SU-DHL-6 (cell line): ENCODE results near the gene COMMD7.

Source experiments
- H2AFZ ChIP-seq: fragments of 200-600 bp; sonication (generic); 2 replicates; pipeline ENCODE4 v1.6.1; 2014; ENCODE audit warnings: low read depth, mild to moderate bottlenecking, moderate library complexity, mixed read lengths, antibody characterized with exemption, low read length; ENCODE audit not compliant: severe bottlenecking
- H3F3A ChIP-seq: fragments of 200-600 bp; shearing (Covaris generic); 2 replicates; pipeline ENCODE4 v1.6.0; 2016; ENCODE audit warnings: antibody characterized with exemption, mild to moderate bottlenecking; ENCODE audit not compliant: insufficient read depth
- H3K27ac ChIP-seq: fragments of 200-600 bp; sonication (generic); 2 replicates; pipeline ENCODE4 v1.5.1; 2016; ENCODE audit warnings: low read depth, mild to moderate bottlenecking, low read length, moderate library complexity, mixed read lengths
- H3K27me3 ChIP-seq: fragments of 200-600 bp; sonication (generic), shearing (Covaris generic); 2 replicates; pipeline ENCODE4 v1.6.0; 2014; ENCODE audit warnings: mild to moderate bottlenecking, low read length
- H3K36me3 ChIP-seq: fragments of 200-600 bp; sonication (generic); 2 replicates; pipeline ENCODE4 v1.6.1; 2014; ENCODE audit warnings: mild to moderate bottlenecking, low read length, mixed read lengths
- H3K4me2 ChIP-seq: fragments of 300-600, 200-600 bp; shearing (Covaris generic), sonication (generic); 2 replicates; pipeline ENCODE4 v1.6.0; 2014; ENCODE audit warnings: low read length, low read depth, mild to moderate bottlenecking; ENCODE audit not compliant: poor library complexity, severe bottlenecking
- H3K4me3 ChIP-seq: fragments of 200-600 bp; sonication (generic); 2 replicates; pipeline ENCODE4 v1.5.1; 2014; ENCODE audit warnings: antibody characterized with exemption, low read length, mild to moderate bottlenecking, mixed read lengths; ENCODE audit not compliant: insufficient read depth, poor library complexity, severe bottlenecking
- H3K79me2 ChIP-seq: fragments of 200-600 bp; sonication (generic); 2 replicates; pipeline ENCODE4 v1.6.1; 2014; ENCODE audit warnings: mild to moderate bottlenecking, low read length, moderate library complexity; ENCODE audit not compliant: insufficient read depth
- H3K9ac ChIP-seq: fragments of 200-600 bp; sonication (generic); 2 replicates; pipeline ENCODE4 v1.7.0; 2014; ENCODE audit warnings: mild to moderate bottlenecking, low read length
- H3K9me2 ChIP-seq: fragments of 200-600 bp; sonication (generic); replicated peaks from 2 replicates; pipeline ENCODE4 v1.6.1; 2014; ENCODE audit warnings: low read length; ENCODE audit not compliant: insufficient read depth
- H3K9me3 ChIP-seq: fragments of 200-600 bp; sonication (generic); 2 replicates; pipeline ENCODE4 v1.6.1; 2014; ENCODE audit warnings: low read length, mixed read lengths; ENCODE audit not compliant: insufficient read depth
- H4K20me1 ChIP-seq: fragments of 200-600 bp; sonication (generic); 2 replicates; pipeline ENCODE4 v1.6.1; 2014; ENCODE audit warnings: low read depth, mild to moderate bottlenecking, antibody characterized with exemption, low read length, moderate library complexity, mixed read lengths
- EZH2phosphoT487 ChIP-seq: fragments of 200-600 bp; sonication (generic), shearing (Covaris generic); conservative IDR thresholded peaks from 2 replicates; pipeline ENCODE4 v1.6.1; 2018; ENCODE audit warnings: mild to moderate bottlenecking, antibody characterized with exemption, low read length, moderate library complexity, mixed read lengths
- TF ChIP-seq, protein P1 (sequence below): fragments of 200-600 bp; sonication (generic); IDR thresholded peaks from one replicate; pipeline ENCODE4 v1.5.1; 2017; ENCODE audit warnings: antibody characterized with exemption, mild to moderate bottlenecking, low read length, moderate library complexity; ENCODE audit not compliant: insufficient read depth, poor library complexity, severe bottlenecking

Gene COMMD7

DNA sequence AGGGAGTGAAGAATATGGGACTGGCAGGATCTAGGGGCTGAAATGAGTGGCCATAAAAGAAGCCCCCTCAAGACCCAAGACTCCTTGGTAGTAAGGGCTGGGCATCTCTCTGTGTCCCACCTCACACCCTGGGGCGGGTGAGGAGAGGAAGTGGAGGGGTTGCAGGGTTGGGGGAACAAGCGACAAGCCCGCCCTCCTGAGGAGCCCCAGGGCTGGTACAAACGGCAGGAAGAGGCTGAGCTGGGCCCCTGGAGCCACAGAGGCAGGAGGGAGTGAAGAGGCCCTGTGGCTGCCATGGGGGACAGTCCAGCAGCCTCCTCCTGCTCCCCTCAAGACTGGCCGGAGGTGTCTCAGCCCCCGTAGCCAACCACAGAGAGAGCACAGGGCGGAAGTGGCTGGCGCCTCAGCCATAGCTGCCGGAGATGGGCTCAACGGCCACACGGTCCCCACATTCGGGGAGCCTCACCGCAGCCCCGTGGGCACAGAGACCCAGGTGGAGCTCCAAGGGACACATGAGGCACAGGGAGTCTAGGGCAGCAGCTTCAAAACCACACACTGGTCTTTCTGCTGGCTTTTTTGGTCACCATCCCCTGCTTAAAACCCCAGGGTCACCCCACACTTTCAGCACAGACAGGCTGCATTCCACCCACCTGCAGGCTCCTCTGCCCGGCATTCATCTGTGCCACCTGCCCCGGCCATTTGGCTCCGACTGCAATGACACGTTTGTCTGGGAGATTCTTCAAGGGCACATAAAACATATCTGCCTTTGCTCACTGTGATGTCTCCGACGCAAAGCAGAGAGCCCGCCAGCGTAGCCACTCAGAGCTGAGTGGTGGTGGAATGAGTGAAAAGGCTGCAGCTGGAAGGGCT, 70.0 kb downstream of the COMMD7 start:
- Histone ChIP-seq H2AFZ (peak overlapping the region; percentile 76), H3K4me3 (no peak overlapping the region), H4K20me1 (no peaks in the 10 kb centered on the region), H3K27ac (peak overlapping the region; percentile 98), H3K9ac (peak overlapping the region; percentile 67), H3K4me2 (peak overlapping the region; percentile 71), H3K36me3 (no peaks in the 10 kb centered on the region), H3K9me2 (no peaks in the 10 kb centered on the region), H3K27me3 (no peaks in the 10 kb centered on the region), H3F3A (peaks cover 42% of the 10 kb centered on the region), H3K9me3 (no peaks in the 10 kb centered on the region), H3K79me2 (no peaks in the 10 kb centered on the region)
- no peak for TF ChIP-seq EZH2phosphoT487
- TF ChIP-seq, protein P1, sequence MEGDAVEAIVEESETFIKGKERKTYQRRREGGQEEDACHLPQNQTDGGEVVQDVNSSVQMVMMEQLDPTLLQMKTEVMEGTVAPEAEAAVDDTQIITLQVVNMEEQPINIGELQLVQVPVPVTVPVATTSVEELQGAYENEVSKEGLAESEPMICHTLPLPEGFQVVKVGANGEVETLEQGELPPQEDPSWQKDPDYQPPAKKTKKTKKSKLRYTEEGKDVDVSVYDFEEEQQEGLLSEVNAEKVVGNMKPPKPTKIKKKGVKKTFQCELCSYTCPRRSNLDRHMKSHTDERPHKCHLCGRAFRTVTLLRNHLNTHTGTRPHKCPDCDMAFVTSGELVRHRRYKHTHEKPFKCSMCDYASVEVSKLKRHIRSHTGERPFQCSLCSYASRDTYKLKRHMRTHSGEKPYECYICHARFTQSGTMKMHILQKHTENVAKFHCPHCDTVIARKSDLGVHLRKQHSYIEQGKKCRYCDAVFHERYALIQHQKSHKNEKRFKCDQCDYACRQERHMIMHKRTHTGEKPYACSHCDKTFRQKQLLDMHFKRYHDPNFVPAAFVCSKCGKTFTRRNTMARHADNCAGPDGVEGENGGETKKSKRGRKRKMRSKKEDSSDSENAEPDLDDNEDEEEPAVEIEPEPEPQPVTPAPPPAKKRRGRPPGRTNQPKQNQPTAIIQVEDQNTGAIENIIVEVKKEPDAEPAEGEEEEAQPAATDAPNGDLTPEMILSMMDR: no peak

DNA sequence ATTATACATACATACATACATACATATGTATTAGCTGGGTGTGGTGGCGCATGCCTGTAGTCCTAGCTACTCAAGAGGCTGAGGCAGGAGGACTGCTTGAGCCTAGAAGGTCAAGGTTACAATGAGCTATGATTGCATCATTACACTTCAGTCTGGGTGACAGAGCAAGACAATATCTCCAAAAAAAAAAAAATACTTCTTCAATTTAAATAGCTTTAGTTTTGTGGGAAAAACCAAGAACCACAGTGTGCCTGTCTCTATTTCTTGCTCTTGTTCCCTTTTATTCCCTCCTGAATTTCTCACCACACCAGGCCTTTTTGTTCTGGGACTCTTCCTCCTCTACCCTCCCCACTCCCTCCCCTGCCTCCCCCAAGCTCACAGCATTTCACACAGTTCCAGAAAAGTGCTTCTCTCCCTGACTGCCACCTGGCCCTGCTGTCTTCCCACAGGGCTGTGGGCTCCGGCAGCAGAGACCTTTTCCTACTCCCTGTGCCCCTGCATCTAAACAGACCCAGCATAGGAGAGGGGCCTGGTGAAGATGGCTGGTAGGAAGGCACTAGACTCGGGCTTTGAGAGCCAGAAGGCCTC, 70.8 kb downstream of the COMMD7 start:
- Histone ChIP-seq H3K9ac (peak overlapping the region; percentile 67), H4K20me1 (no peaks in the 10 kb centered on the region), H2AFZ (peak overlapping the region; percentile 76), H3K9me2 (no peaks in the 10 kb centered on the region), H3K27ac (peak overlapping the region; percentile 98), H3K36me3 (no peaks in the 10 kb centered on the region), H3K4me2 (peak overlapping the region; percentile 71), H3K27me3 (no peaks in the 10 kb centered on the region), H3K79me2 (no peaks in the 10 kb centered on the region), H3F3A (peaks cover 42% of the 10 kb centered on the region), H3K9me3 (no peaks in the 10 kb centered on the region), H3K4me3 (no peak overlapping the region)
- TF ChIP-seq, protein P1: no peak
- no peak for TF ChIP-seq EZH2phosphoT487

DNA sequence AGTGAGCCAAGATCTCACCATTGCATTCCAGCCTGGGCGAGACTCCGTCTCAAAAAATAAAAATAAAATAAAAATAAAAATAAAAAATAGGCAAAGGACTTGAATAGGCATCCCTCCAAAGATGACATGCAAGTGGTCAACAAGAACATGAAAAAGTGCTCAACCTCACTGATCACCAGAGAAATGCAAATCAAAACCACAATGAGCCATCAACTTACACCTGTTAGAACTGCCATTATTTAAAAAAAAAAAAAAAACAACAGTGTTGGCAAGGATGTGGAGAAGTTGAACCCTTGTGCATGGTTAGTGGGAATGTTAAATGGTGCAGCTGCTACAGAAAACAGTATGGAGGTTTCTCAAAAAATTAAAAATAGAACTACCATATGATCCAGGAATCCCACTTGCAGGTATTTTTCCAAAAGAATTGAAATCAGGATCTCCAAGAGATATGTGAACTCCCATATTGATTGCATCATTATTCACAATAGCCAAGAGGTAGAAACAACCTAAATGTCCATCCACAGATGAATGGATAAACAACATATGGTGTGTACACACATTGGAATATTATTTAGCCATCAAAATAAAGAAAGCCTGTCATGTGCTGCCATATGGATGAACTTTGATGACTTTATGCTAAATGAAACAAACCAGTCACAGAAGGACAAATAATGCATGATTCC, 72.4 kb downstream of the COMMD7 start:
- H4K20me1 ChIP-seq: no peaks in the 10 kb centered on the region
- H3F3A ChIP-seq: peaks cover 42% of the 10 kb centered on the region
- TF ChIP-seq, protein P1: no peak
- TF ChIP-seq EZH2phosphoT487: no peak
- no peak overlapping the region for H2AFZ ChIP-seq
- no peaks in the 10 kb centered on the region for H3K27me3 ChIP-seq
- peak overlapping the region; percentile 13; the same call in 1 of the 2 replicates for H3K9ac ChIP-seq
- H3K4me2 ChIP-seq: peak overlapping the region; percentile 56
- no peak overlapping the region for H3K4me3 ChIP-seq
- H3K36me3 ChIP-seq: no peaks in the 10 kb centered on the region
- no peaks in the 10 kb centered on the region for H3K9me2 ChIP-seq
- peak overlapping the region; percentile 98 for H3K27ac ChIP-seq
- H3K9me3 ChIP-seq: no peaks in the 10 kb centered on the region
- H3K79me2 ChIP-seq: no peaks in the 10 kb centered on the region
